WERI-Rb-1 (cell line): ENCODE results near the gene OR2L5.

ENCODE experiments used
- DNase-seq: peaks from one replicate; pipeline ENCODE4 v3.0.0-alpha.2; 2020
- H3K27ac ChIP-seq: fragments of 250-450 bp; sonication (Bioruptor Pico); 2 replicates; pipeline ENCODE4 v1.5.1; 2020; ENCODE audit warnings: mild to moderate bottlenecking, moderate library complexity
- H3K27me3 ChIP-seq: fragments of 250-450 bp; sonication (Bioruptor Pico); 2 replicates; pipeline ENCODE4 v1.5.1; 2021; ENCODE audit warnings: mild to moderate bottlenecking, low read depth, moderate library complexity; ENCODE audit not compliant: insufficient read depth, severe bottlenecking
- H3K36me3 ChIP-seq: fragments of 250-450 bp; sonication (Bioruptor Pico); 2 replicates; pipeline ENCODE4 v1.5.1; 2020; ENCODE audit warnings: mild to moderate bottlenecking, moderate library complexity
- H3K4me3 ChIP-seq: 2 replicates; pipeline ENCODE4 v1.5.1; 2011; ENCODE audit warnings: low read depth, mild to moderate bottlenecking, control low read depth, low read length
- H3K9me3 ChIP-seq: fragments of 250-450 bp; sonication (Bioruptor Pico); 2 replicates; pipeline ENCODE4 v1.5.1; 2021; ENCODE audit warnings: mild to moderate bottlenecking, moderate library complexity; ENCODE audit not compliant: severe bottlenecking
- CTCF ChIP-seq: IDR thresholded peaks from 2 replicates; pipeline ENCODE4 v1.5.1; 2011; ENCODE audit warnings: low read depth, mild to moderate bottlenecking, control low read depth, inconsistent platforms, low read length

Gene OR2L5

GRCh38 chr1:248013229-248013710, at the start of gene OR2L5:
Gene OR2L5 (plus strand): TSS chr1:248013660. CDS start chr1:248021948, 8,288 bp downstream.
- Histone ChIP-seq H3K27ac (no peak within 1 kb of the TSS), H3K36me3 (no peaks in the 10 kb centered on the region), H3K27me3 (peaks cover 40% of the 10 kb centered on the region), H3K9me3 (peaks cover 16% of the 10 kb centered on the region), H3K4me3 (no peak within 1 kb of the TSS)
- no peak for TF ChIP-seq CTCF
- no peak for DNase-seq

- peaks cover 2% of the 10 kb centered on the region for H3K9me3 ChIP-seq
- no peak within 1 kb of the TSS for H3K27ac ChIP-seq
- peaks cover 62% of the 10 kb centered on the region for H3K27me3 ChIP-seq
- H3K4me3 ChIP-seq = no peak within 1 kb of the TSS
- H3K36me3 ChIP-seq = no peaks in the 10 kb centered on the region
- no peak for DNase-seq
- no peak for TF ChIP-seq CTCF
Measured at GRCh38 chr1:247964933-247965332, 48.5 kb upstream of the OR2L5 start, which contains the start of gene OR2AK2. Gene OR2AK2 (plus strand): TSS chr1:247965233. CDS start chr1:247965377, 144 bp downstream.

GRCh38 chr1:247966532-247967204, 46.8 kb upstream of the OR2L5 start:
- Histone ChIP-seq H3K27ac (no peak overlapping the region), H3K36me3 (no peaks in the 10 kb centered on the region), H3K4me3 (no peak overlapping the region), H3K27me3 (peaks cover 61% of the 10 kb centered on the region), H3K9me3 (peaks cover 2% of the 10 kb centered on the region)
- TF ChIP-seq CTCF = no peak
- no peak for DNase-seq

- H3K27ac ChIP-seq = no peak overlapping the region
- no peak overlapping the region for H3K4me3 ChIP-seq
- H3K36me3 ChIP-seq = no peaks in the 10 kb centered on the region
- peaks cover 81% of the 10 kb centered on the region for H3K27me3 ChIP-seq
- DNase-seq = no peak
- TF ChIP-seq CTCF = no peak
- no peaks in the 10 kb centered on the region for H3K9me3 ChIP-seq
Measured at GRCh38 chr1:247992986-247993385, 20.5 kb upstream of the OR2L5 start.

GRCh38 chr1:247998811-247999210, 14.6 kb upstream of the OR2L5 start:
- no peak overlapping the region for H3K27ac ChIP-seq
- no peaks in the 10 kb centered on the region for H3K9me3 ChIP-seq
- DNase-seq = no peak
- no peak overlapping the region for H3K4me3 ChIP-seq
- no peak for TF ChIP-seq CTCF
- no peaks in the 10 kb centered on the region for H3K36me3 ChIP-seq
- H3K27me3 ChIP-seq = peaks cover 53% of the 10 kb centered on the region

- DNase-seq = no peak
- no peak overlapping the region for H3K27ac ChIP-seq
- TF ChIP-seq CTCF = no peak
- peaks cover 45% of the 10 kb centered on the region for H3K27me3 ChIP-seq
- no peaks in the 10 kb centered on the region for H3K36me3 ChIP-seq
- H3K9me3 ChIP-seq = no peaks in the 10 kb centered on the region
- H3K4me3 ChIP-seq = no peak overlapping the region
Measured at GRCh38 chr1:248000169-248000568, 13.3 kb upstream of the OR2L5 start.
